HG03097 (cell line): ENCODE results near the gene ASXL1.

Source experiments
- ATAC-seq: cut with Tn5 transposase; IDR thresholded peaks from one replicate; pipeline ENCODE4 v1.9.1; 2021; ENCODE audit not compliant: unreplicated experiment, low FRiP score

The ASXL1 gene

DNA sequence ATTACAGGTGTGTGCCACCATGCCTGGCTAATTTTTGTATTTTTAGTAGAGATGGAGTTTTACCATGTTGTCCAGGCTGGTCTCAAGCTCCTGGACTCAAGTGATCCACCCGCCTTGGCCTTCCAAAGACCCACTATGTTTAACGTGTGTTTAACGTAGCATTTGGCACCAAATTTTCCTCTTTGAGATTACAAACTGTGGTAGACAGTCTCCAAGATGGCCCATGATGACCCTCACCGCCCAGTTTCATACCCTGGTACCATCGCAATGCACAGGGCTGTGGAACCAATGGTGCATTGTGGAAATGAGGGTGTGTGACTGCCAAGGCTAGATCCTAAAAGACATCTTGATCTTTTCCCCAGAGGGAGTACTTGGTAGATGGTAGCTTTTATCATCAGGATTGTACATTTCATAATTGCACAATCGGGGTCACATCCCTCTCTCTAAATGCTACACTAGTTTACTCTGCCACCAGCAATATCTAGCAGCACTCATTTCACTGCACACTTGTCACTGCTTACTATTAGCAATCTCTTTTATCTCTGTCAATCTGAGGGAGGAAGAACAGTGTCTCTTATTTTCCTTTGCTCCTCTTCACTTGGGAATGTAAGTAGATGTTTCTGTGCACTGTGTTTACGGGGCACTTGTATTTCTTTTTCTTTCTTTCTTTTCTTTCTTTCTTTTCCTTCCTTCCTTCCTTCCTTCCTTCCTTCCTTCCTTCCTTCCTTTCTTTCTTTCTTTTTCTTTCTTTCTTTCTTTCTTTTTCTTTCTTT, 130.1 kb downstream of the ASXL1 start:
- no peak for ATAC-seq
